ENCODE results near the gene ASPSCR1. TPM values are rescaled to one million over a fixed set of nuclear protein-coding genes. Genes with fewer than 3 reads are reported as not detected.
A peak's percentile ranks its signal among the peaks of the same experiment; 100 is the strongest.

ASPSCR1 gene
- total and polyA plus RNA-seq, 2 of the 13 experiments (the other 11 are each of a cell fraction or from before 2014, with no cell fraction given), result 274 to 314 TPM

- TF ChIP-seq BCL6 (CRISPR knock-in tag; IDR thresholded peaks at IDR 0.05), result peak; percentile 89
- TF ChIP-seq FOSL2 (CRISPR knock-in tag; IDR thresholded peaks at IDR 0.05), result peak; percentile 69
- TF ChIP-seq MYC (CRISPR knock-in tag; IDR thresholded peaks at IDR 0.05; ENCODE audit: borderline replicate concordance), result peak; percentile 97
- TF ChIP-seq ATF5 (CRISPR knock-in tag; IDR thresholded peaks at IDR 0.05; ENCODE audit: low read depth), result no peak
- 0 out of 2 replicates have a peak, but pooled peaks have one; percentile 63 for TF ChIP-seq ZNF235 (CRISPR knock-in tag; IDR thresholded peaks at IDR 0.05; ENCODE audit: borderline replicate concordance)
- TF ChIP-seq HNRNPH1 (optimal IDR thresholded peaks at IDR 0.05; ENCODE audit: low read depth, low read length), result no peak
- TF ChIP-seq ZBTB43 (CRISPR knock-in tag; conservative IDR thresholded peaks at IDR 0.05), result peak; percentile 62; the same call in 1 of the 2 replicates
- TF ChIP-seq TFDP1 (CRISPR knock-in tag; IDR thresholded peaks at IDR 0.05; ENCODE audit: borderline replicate concordance), result peak; percentile 87
- TF ChIP-seq ZMYM4 (CRISPR knock-in tag; IDR thresholded peaks at IDR 0.05), result no peak
- TF ChIP-seq FOXM1 (CRISPR knock-in tag; IDR thresholded peaks at IDR 0.05), result peak; percentile 20; the same call in 1 of the 2 replicates
- TF ChIP-seq SNAPC2 (CRISPR knock-in tag; IDR thresholded peaks at IDR 0.05), result no peak; the same call in 1 of the 2 replicates
- peak; percentile 84; the same call in 1 of the 2 replicates for TF ChIP-seq ZNF776 (CRISPR knock-in tag; IDR thresholded peaks at IDR 0.05)
- peak; percentile 9; the same call in 1 of the 2 replicates for TF ChIP-seq NFAT5 (CRISPR knock-in tag; IDR thresholded peaks at IDR 0.05)
- TF ChIP-seq ZBTB7B (CRISPR knock-in tag; IDR thresholded peaks at IDR 0.05), result peak; percentile 96
- TF ChIP-seq XBP1 (CRISPR knock-in tag; IDR thresholded peaks at IDR 0.05), result no peak
- TF ChIP-seq POGK (CRISPR knock-in tag; conservative IDR thresholded peaks at IDR 0.05), result peak; percentile 93
- peak; percentile 65; the same call in 1 of the 2 replicates for TF ChIP-seq HNF4G (IDR thresholded peaks at IDR 0.05; ENCODE audit: borderline replicate concordance, low read depth, low read length)
- TF ChIP-seq HNF4G (CRISPR knock-in tag; IDR thresholded peaks at IDR 0.05; ENCODE audit: borderline replicate concordance, low read depth), result no peak; the same call in 1 of the 2 replicates
These were observed 10.8 kb upstream of the ASPSCR1 start (continued) for GRCh38 chr17:81966343-81967243.
